H1 (cell line): Measurements from ENCODE around the gene FAM181A. TPM values are rescaled to one million over a fixed set of nuclear protein-coding genes. Genes with fewer than 3 reads are reported as not detected.

Experiments
- CTCF ChIA-PET: fragments of 300-600 bp; sonication (Branson Sonifier 250); formaldehyde crosslinking; loops from one replicate; lab custom pipeline; 2021; ENCODE audit not compliant: partially characterized antibody; lab: Charles Lee
- POLR2A ChIA-PET: fragments of 300-600 bp; sonication (Branson Sonifier 250); formaldehyde crosslinking; loops from one replicate; lab custom pipeline; 2021; ENCODE audit warnings: inconsistent platforms; ENCODE audit not compliant: partially characterized antibody; lab: Charles Lee
- DNase-seq, 2 experiments: peaks; one replicate each; pipeline versions ENCODE4 v3.0.0 to v3.0.0-alpha.2; 2010 to 2022; ENCODE audit warnings: low spot score in 2 of 2, low read depth in 1 of 2, mixed read lengths in 1 of 2
- FAIRE-seq: peaks from 2 replicates; lab custom pipeline; 2011; peaks lifted over from hg19 to GRCh38; lab: Jason Lieb, UNC
- H2AFZ ChIP-seq: 2 replicates; pipeline ENCODE4 v1.8.1; 2012; ENCODE audit warnings: low read length, inconsistent platforms
- H2AK5ac ChIP-seq: 2 replicates; pipeline ENCODE4 v1.6.1; 2013; ENCODE audit warnings: low read depth, low read length
- H2BK120ac ChIP-seq: replicated peaks from 2 replicates; pipeline ENCODE3; 2013; ENCODE audit warnings: low read depth, low read length, inconsistent platforms
- H2BK12ac ChIP-seq: 2 replicates; pipeline ENCODE4 v1.6.1; 2013; ENCODE audit warnings: low read depth, low read length
- H2BK15ac ChIP-seq: 2 replicates; pipeline ENCODE4 v1.6.1; 2013; ENCODE audit warnings: low read length
- H2BK20ac ChIP-seq: 2 replicates; pipeline ENCODE4 v1.6.1; 2013; ENCODE audit warnings: low read length
- H2BK5ac ChIP-seq: 2 replicates; pipeline ENCODE4 v1.6.1; 2013; ENCODE audit warnings: low read depth, low read length
- H3K14ac ChIP-seq: 2 replicates; pipeline ENCODE4 v1.6.1; 2013; ENCODE audit warnings: inconsistent platforms; ENCODE audit not compliant: insufficient read length
- H3K18ac ChIP-seq: 2 replicates; pipeline ENCODE4 v1.6.1; 2013; ENCODE audit warnings: low read length; ENCODE audit errors: extremely low read depth
- H3K23ac ChIP-seq: 2 replicates; pipeline ENCODE4 v1.6.1; 2013; ENCODE audit warnings: inconsistent platforms; ENCODE audit not compliant: insufficient read length
- H3K23me2 ChIP-seq: 2 replicates; pipeline ENCODE4 v1.6.1; 2013; ENCODE audit warnings: low read depth, low read length
- H3K27ac ChIP-seq: 2 replicates; pipeline ENCODE4 v1.6.1; 2011; ENCODE audit warnings: low read depth, low read length, inconsistent platforms
- H3K27me3 ChIP-seq, 4 experiments: replicated peaks in 1 of 4; 1 replicate in 1 of 4; 2 replicates in 3 of 4; pipeline versions ENCODE4 v1.6.1 to v1.8.1; 2011 to 2013; ENCODE audit warnings: low read length in 3 of 4, mild to moderate bottlenecking in 3 of 4, inconsistent platforms in 2 of 4, mixed read lengths in 2 of 4, moderate library complexity in 1 of 4; ENCODE audit not compliant: control insufficient read depth in 3 of 4, insufficient read depth in 3 of 4; ENCODE audit errors: extremely low read depth in 1 of 4
- H3K36me3 ChIP-seq, 4 experiments: 2 replicates each; pipeline versions ENCODE4 v1.6.1 to v1.8.1; 2011 to 2013; ENCODE audit warnings: mild to moderate bottlenecking in 4 of 4, low read length in 3 of 4, moderate library complexity in 2 of 4, control low read depth in 1 of 4, inconsistent platforms in 1 of 4; ENCODE audit not compliant: insufficient read depth in 4 of 4, control insufficient read depth in 2 of 4
- H3K4ac ChIP-seq: replicated peaks from 2 replicates; pipeline ENCODE3; 2013; ENCODE audit warnings: low read length, low read depth, mixed read lengths, inconsistent platforms; ENCODE audit not compliant: insufficient read length
- H3K4me1 ChIP-seq, 4 experiments: replicated peaks in 1 of 4; 1 replicate in 1 of 4; 2 replicates in 3 of 4; pipeline versions ENCODE4 v1.6.1 to v1.8.1; 2011 to 2013; ENCODE audit warnings: low read length in 3 of 4, inconsistent platforms in 2 of 4, mixed read lengths in 1 of 4; ENCODE audit not compliant: insufficient read depth in 4 of 4, control insufficient read depth in 3 of 4
- H3K4me2 ChIP-seq, 2 experiments: 2 replicates each; pipeline versions ENCODE4 v1.6.1 to v1.8.1; 2011 to 2013; ENCODE audit warnings: low read depth in 2 of 2, low read length in 2 of 2, control low read depth in 1 of 2, inconsistent platforms in 1 of 2, mild to moderate bottlenecking in 1 of 2; ENCODE audit not compliant: insufficient read depth in 1 of 2
- H3K4me3 ChIP-seq, 4 experiments: fragments of 200-600, 300-600 bp in 1 of 4; sonication (generic), shearing (Covaris generic), sonication (Bioruptor Twin) in 1 of 4; 2 replicates each; pipeline versions ENCODE4 v1.5.1 to v1.8.1; 2011 to 2016; ENCODE audit warnings: low read length in 4 of 4, low read depth in 3 of 4, control low read depth in 2 of 4, inconsistent platforms in 2 of 4, mild to moderate bottlenecking in 2 of 4, mixed read lengths in 1 of 4, moderate library complexity in 1 of 4; ENCODE audit not compliant: insufficient read depth in 2 of 4; ENCODE audit errors: extremely low read depth in 1 of 4
- H3K56ac ChIP-seq: replicated peaks from 2 replicates; pipeline ENCODE3; 2013; ENCODE audit warnings: low read depth, mild to moderate bottlenecking, mixed read lengths, low read length, inconsistent platforms; ENCODE audit not compliant: insufficient read length
- H3K79me1 ChIP-seq: 2 replicates; pipeline ENCODE4 v1.6.1; 2013; ENCODE audit warnings: low read depth, low read length, control low read depth
- H3K79me2 ChIP-seq, 2 experiments: 2 replicates each; pipeline versions ENCODE4 v1.6.1 to v1.8.1; 2012 to 2013; ENCODE audit warnings: low read length in 2 of 2, mild to moderate bottlenecking in 2 of 2, inconsistent platforms in 1 of 2; ENCODE audit not compliant: insufficient read depth in 2 of 2, control insufficient read depth in 1 of 2
- H3K9ac ChIP-seq, 4 experiments: replicated peaks in 1 of 4; 1 replicate in 1 of 4; 2 replicates in 3 of 4; pipeline versions ENCODE4 v1.6.1 to v1.8.1; 2011 to 2013; ENCODE audit warnings: low read depth in 3 of 4, low read length in 3 of 4, control low read depth in 2 of 4, mild to moderate bottlenecking in 2 of 4, moderate library complexity in 2 of 4, inconsistent platforms in 1 of 4; ENCODE audit errors: extremely low read depth in 1 of 4
- H3K9me3 ChIP-seq, 2 experiments: 2 replicates each; pipeline versions ENCODE4 v1.6.1 to v1.8.1; 2012 to 2013; ENCODE audit warnings: mild to moderate bottlenecking in 2 of 2, moderate library complexity in 2 of 2, control low read depth in 1 of 2, inconsistent platforms in 1 of 2, low read depth in 1 of 2, low read length in 1 of 2, mixed read lengths in 1 of 2; ENCODE audit not compliant: insufficient read depth in 2 of 2
- H4K20me1 ChIP-seq, 2 experiments: replicated peaks in 1 of 2; 2 replicates each; pipeline versions ENCODE3 to v1.8.1; 2011 to 2013; ENCODE audit warnings: inconsistent platforms in 2 of 2, low read length in 2 of 2, mild to moderate bottlenecking in 1 of 2; ENCODE audit not compliant: insufficient read depth in 2 of 2, control insufficient read depth in 1 of 2
- H4K5ac ChIP-seq: 2 replicates; pipeline ENCODE4 v1.6.1; 2013; ENCODE audit warnings: low read length, low read depth, mixed read lengths, inconsistent platforms; ENCODE audit not compliant: insufficient read length
- H4K8ac ChIP-seq: 2 replicates; pipeline ENCODE4 v1.8.0; 2013; ENCODE audit warnings: mild to moderate bottlenecking, moderate library complexity, low read length, inconsistent platforms; ENCODE audit not compliant: insufficient read depth; ENCODE audit errors: extremely low read depth
- H4K91ac ChIP-seq: replicated peaks from 2 replicates; pipeline ENCODE3; 2013; ENCODE audit warnings: low read length, mixed read lengths, inconsistent platforms; ENCODE audit not compliant: insufficient read length
- GTF2F1 ChIP-seq: IDR thresholded peaks from 2 replicates; pipeline ENCODE4 v1.6.1; 2012; ENCODE audit warnings: low read depth, low read length, improper control_type of control experiment, borderline replicate concordance
- KDM1A ChIP-seq: fragments of 200-600, 300-600 bp; sonication (generic); IDR thresholded peaks from 2 replicates; pipeline ENCODE4 v1.7.1; 2016; ENCODE audit warnings: mild to moderate bottlenecking, low read length, borderline replicate concordance
- NANOG ChIP-seq: IDR thresholded peaks from 2 replicates; pipeline ENCODE4 v1.6.1; 2011; ENCODE audit warnings: low read length, low read depth, mild to moderate bottlenecking, inconsistent platforms; ENCODE audit not compliant: insufficient read depth, poor library complexity, severe bottlenecking
- WGBS, 2 experiments: shearing (Covaris generic) in 1 of 2; methylation state at CpG; one replicate each; pipeline versions ENCODE4 v1.1.6 to v1.1.7; 2013 to 2015; ENCODE audit warnings: low lambda C conversion rate in 2 of 2, mixed read lengths in 2 of 2, inconsistent platforms in 1 of 2, low coverage in 1 of 2, missing lambda C conversion rate in 1 of 2; ENCODE audit not compliant: insufficient replicate concordance in 2 of 2, insufficient coverage in 1 of 2, insufficient read length in 1 of 2; ENCODE audit errors: extremely low coverage in 1 of 2, missing lambda C conversion rate in 1 of 2; 5-methylcytosine and 5-hydroxymethylcytosine counted together
- polyA plus RNA-seq, 7 experiments: library from polyadenylated mRNA; depleted of rRNA in 3 of 7; stranded (reverse) in 5 of 7; unstranded in 2 of 7; fragments of >200 nt in 5 of 7; fragments of 200-250 nt in 2 of 7; gene quantifications; 1 replicate in 5 of 7; 2 replicates in 1 of 7; 4 replicates in 1 of 7; pipeline versions ENCODE4 v1.2.1 to v1.2.3, GENCODE V29; 2011 to 2013; ENCODE audit warnings: missing spikeins in 2 of 7, mixed read lengths in 2 of 7
- total RNA-seq: library from RNA; stranded (reverse); fragmentation: NEBNext Ultra II Directional; extraction: Animal tissue kit (Norgen Biotek cat#: 25700); gene quantifications from 2 replicates; pipeline ENCODE4 v1.2.1, GENCODE V29; 2021

FAM181A gene
- total and polyA plus RNA-seq, 2 of the 8 experiments (the other 6 are each of a cell fraction or from before 2014, with no cell fraction given): not detected

DNA sequence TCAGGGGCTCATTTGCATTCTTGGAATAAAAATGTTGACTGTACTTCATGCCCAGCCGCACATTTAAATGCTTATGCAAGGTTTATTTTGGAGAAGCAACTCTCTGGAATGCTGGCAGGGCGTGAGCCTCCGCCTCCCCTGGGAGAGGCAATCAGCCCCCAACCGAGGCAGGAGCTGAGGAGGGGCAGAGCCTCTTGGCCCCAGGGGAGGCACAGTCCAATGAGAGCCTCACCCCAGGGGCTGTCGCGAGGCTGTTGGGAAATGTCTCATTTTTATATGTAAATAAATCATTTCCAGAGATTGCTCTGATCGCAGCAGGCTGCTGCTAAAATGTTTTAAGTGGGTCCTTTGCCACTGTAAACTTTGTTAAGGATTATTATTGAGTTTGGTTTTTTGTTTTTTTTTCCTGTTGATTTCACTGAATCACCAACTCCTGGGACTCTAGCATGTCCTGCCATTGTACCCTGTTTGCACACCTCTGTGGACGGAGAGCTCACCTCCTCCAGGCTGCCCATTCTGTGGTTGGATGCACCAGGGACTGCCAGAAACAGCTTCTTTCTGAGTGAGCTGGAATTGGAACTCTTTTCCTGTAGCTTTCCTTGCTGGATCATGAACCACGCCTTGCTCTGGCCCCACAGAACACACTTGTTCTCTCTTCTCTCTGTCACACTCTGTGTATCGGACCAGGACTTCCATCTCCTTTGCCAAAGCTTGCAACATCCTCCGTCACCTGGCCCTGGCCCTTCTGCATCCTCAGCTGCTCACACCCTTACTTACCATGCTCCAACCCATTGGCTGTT, 46.9 kb upstream of the FAM181A start:
- CTCF ChIA-PET: interaction anchor here (0.9 to 2.4 kb wide), 10 partner anchors 9 to 226 kb away, joined by 3 to 8 read pairs (median 4); no protein-coding TSS in a partner anchor
- DNase-seq (no peak), FAIRE-seq (no peak)

More for the DNA sequence above, 46.9 kb upstream of the FAM181A start:
- H4K91ac ChIP-seq: no peak overlapping the region
- H4K8ac ChIP-seq: no peak overlapping the region
- no peak overlapping the region for H2BK5ac ChIP-seq
- no peak overlapping the region for H3K4ac ChIP-seq
- peaks cover 0 to 10% (median 4%) of the 10 kb centered on the region in 4 experiments; a peak in 5 of 7 replicates for H3K4me1 ChIP-seq
- H2BK15ac ChIP-seq: no peak overlapping the region
- H3K18ac ChIP-seq: peak overlapping the region; percentile 6; the same call in 1 of the 2 replicates
- H3K4me3 ChIP-seq: peak overlapping the region in 1 of 4 experiments; percentile 7; a peak in 1 of 8 replicates
- no peaks in the 10 kb centered on the region for H3K36me3 ChIP-seq
- H4K20me1 ChIP-seq: no peaks in the 10 kb centered on the region
- H3K9me3 ChIP-seq: 0 out of 4 replicates have a peak, but pooled peaks cover 0 to 4% of the 10 kb centered on the region in 2 experiments
- H2AK5ac ChIP-seq: no peak overlapping the region
- H3K56ac ChIP-seq: no peak overlapping the region
- no peak overlapping the region for H3K23ac ChIP-seq
- TF ChIP-seq NANOG: peak; percentile 90
- peak; percentile 53; the same call in 1 of the 2 replicates for TF ChIP-seq KDM1A
- no peak for TF ChIP-seq GTF2F1
- WGBS, 2 experiments: 54% methylated on average over 11 of the region's 11 CpGs; no CpG with 5 or more reads in 1 of the 2 experiments
- peak overlapping the region; percentile 15 to 25; a peak in 2 of 4 replicates for H3K4me2 ChIP-seq
- 0 out of 2 replicates have a peak overlapping the region, but pooled peaks have one; percentile 51 for H2BK12ac ChIP-seq
- no peak overlapping the region for H2AFZ ChIP-seq
- 0 out of 2 replicates have a peak, but pooled peaks cover 2% of the 10 kb centered on the region for H3K23me2 ChIP-seq
- H3K79me2 ChIP-seq: no peaks in the 10 kb centered on the region
- H3K9ac ChIP-seq: no peak overlapping the region; a peak in 1 of 7 replicates
- POLR2A ChIA-PET: no interaction called here
- H3K27ac ChIP-seq: no peak overlapping the region
- 0 out of 2 replicates have a peak overlapping the region, but pooled peaks have one; percentile 74 for H2BK20ac ChIP-seq
- H3K14ac ChIP-seq: no peak overlapping the region
- no peaks in the 10 kb centered on the region; a peak in 2 of 7 replicates for H3K27me3 ChIP-seq
- no peak overlapping the region for H4K5ac ChIP-seq
- no peak overlapping the region for H2BK120ac ChIP-seq
- H3K79me1 ChIP-seq: no peaks in the 10 kb centered on the region
